Measurements from ENCODE around the gene TMEM147.

TMEM147 gene

DNA sequence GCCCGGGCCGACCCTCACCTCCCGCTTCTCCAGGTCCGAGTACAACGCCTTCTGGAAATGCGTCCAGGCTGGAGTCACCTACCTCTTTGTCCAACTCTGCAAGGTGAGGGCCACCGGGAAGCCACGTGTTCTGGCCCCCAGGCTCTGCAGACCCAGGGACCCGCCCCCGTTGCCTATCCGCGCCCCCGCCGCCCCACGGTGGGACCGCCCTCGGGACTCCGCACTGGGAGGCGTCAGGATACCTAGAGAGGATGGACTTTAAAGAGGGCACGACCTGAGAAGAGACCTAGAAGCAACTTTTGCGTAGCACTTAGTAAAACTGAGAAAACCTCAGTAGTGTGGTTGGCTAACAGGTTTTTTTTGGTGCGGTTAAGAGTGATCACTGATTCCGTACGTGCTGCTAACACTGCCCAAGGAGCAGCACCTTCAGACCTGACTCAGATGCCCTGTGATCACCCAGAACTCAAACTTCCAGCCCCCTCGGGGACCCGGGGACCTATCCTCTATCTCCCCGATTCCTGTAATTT, 492 bp downstream of the TMEM147 start:
- peak overlapping the region; percentile 70 to 87 (median 83) for H3K4me3 ChIP-seq (ENCODE audit: low read depth in 1 of 5, low read length in 5 of 5)
- peak overlapping the region; percentile 38 to 96 (median 87) for H3K9ac ChIP-seq (ENCODE audit: low read length in 5 of 5)
- H3K9me3 ChIP-seq (ENCODE audit: control insufficient read depth in 5 of 5, low read length in 5 of 5) = no peaks in the 10 kb centered on the region
- peak overlapping the region; percentile 69 for H3K27ac ChIP-seq (ENCODE audit: low read depth, low read length)
- H3K4me1 ChIP-seq (ENCODE audit: control insufficient read depth in 5 of 5, insufficient read depth in 5 of 5, low read length in 5 of 5) = peaks cover 6 to 28% (median 24%) of the 10 kb centered on the region in 5 donors
- no peaks in the 10 kb centered on the region for H3K27me3 ChIP-seq (ENCODE audit: control insufficient read depth in 5 of 5, insufficient read depth in 4 of 5, low read length in 5 of 5)
- H3K36me3 ChIP-seq (ENCODE audit: control insufficient read depth in 5 of 5, insufficient read depth in 5 of 5, low read length in 5 of 5) = peaks cover 0 to 9% (median 5%) of the 10 kb centered on the region in 5 donors

DNA sequence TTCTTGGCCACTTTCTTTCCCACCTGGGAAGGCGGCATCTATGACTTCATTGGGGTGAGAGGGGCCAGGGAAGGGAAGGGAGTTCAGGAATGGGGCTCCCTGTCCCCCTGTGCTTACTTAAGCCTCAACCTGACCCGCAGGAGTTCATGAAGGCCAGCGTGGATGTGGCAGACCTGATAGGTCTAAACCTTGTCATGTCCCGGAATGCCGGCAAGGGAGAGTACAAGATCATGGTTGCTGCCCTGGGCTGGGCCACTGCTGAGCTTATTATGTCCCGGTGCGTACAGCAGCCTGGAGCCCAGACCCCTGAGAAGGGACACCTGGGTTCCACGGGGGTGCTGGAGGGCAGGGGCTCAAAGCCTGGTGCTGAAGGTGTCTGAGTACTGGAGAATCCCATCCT, 1.1 kb downstream of the TMEM147 start:
- peak overlapping the region; percentile 70 to 87 (median 83) for H3K4me3 ChIP-seq (ENCODE audit: low read depth in 1 of 5, low read length in 5 of 5)
- H3K36me3 ChIP-seq (ENCODE audit: control insufficient read depth in 5 of 5, insufficient read depth in 5 of 5, low read length in 5 of 5) = peaks cover 0 to 9% (median 5%) of the 10 kb centered on the region in 5 donors
- peak overlapping the region in 4 of 5 donors; percentile 86 to 96 (median 90) for H3K9ac ChIP-seq (ENCODE audit: low read length in 5 of 5)
- no peaks in the 10 kb centered on the region for H3K27me3 ChIP-seq (ENCODE audit: control insufficient read depth in 5 of 5, insufficient read depth in 4 of 5, low read length in 5 of 5)
- H3K4me1 ChIP-seq (ENCODE audit: control insufficient read depth in 5 of 5, insufficient read depth in 5 of 5, low read length in 5 of 5) = peaks cover 6 to 28% (median 24%) of the 10 kb centered on the region in 5 donors
- H3K27ac ChIP-seq (ENCODE audit: low read depth, low read length) = no peak overlapping the region
- H3K9me3 ChIP-seq (ENCODE audit: control insufficient read depth in 5 of 5, low read length in 5 of 5) = no peaks in the 10 kb centered on the region

GRCh38 chr19:35549174-35549788, 3.9 kb downstream of the TMEM147 start:
- Histone ChIP-seq H3K9me3 (ENCODE audit: control insufficient read depth in 5 of 5, low read length in 5 of 5) (no peaks in the 10 kb centered on the region), H3K4me1 (ENCODE audit: control insufficient read depth in 5 of 5, insufficient read depth in 5 of 5, low read length in 5 of 5) (peaks cover 6 to 24% (median 23%) of the 10 kb centered on the region in 5 donors), H3K4me3 (ENCODE audit: low read depth in 1 of 5, low read length in 5 of 5) (no peak overlapping the region), H3K9ac (ENCODE audit: low read length in 5 of 5) (peak overlapping the region in 1 of 5 donors; percentile 0), H3K27ac (ENCODE audit: low read depth, low read length) (no peak overlapping the region), H3K36me3 (ENCODE audit: control insufficient read depth in 5 of 5, insufficient read depth in 5 of 5, low read length in 5 of 5) (peaks cover 0 to 7% (median 5%) of the 10 kb centered on the region in 5 donors), H3K27me3 (ENCODE audit: control insufficient read depth in 5 of 5, insufficient read depth in 4 of 5, low read length in 5 of 5) (peaks cover 0 to 6% (median 0%) of the 10 kb centered on the region in 5 donors)

DNA sequence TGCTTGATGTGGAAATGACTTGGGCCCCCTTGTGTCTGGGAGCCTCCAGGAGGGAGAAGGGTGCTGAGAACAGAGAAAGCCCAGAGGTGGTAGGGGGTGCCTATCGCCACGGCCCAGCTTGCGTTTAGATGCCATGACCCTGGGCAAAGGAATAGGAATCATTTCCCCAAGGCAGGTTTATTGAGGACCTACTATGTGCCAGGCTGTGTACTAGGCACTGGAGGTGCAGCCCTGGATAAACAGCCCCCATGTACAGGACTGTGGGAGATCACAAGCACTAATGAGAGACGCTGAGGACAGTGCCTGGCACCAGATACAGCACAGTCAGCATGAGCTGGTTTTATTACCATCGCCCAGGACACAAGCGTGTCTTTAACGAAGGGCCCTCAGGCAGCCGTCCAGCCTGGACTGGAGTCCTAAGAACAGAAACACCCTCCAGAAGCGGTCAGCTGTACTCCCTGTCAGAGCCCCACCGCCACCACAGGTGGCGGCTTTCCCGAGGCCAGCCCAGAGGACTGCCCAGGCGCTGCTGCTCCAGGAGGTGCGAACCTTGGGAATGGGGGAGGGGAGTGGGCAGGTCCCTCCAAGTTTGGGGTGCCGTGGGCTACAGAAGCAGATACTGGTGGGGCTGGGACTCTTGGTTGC, 4.6 kb downstream of the TMEM147 start:
- Histone ChIP-seq H3K27me3 (ENCODE audit: control insufficient read depth in 5 of 5, insufficient read depth in 4 of 5, low read length in 5 of 5) (peaks cover 0 to 8% (median 1%) of the 10 kb centered on the region in 5 donors), H3K36me3 (ENCODE audit: control insufficient read depth in 5 of 5, insufficient read depth in 5 of 5, low read length in 5 of 5) (peaks cover 0 to 7% (median 5%) of the 10 kb centered on the region in 5 donors), H3K4me3 (ENCODE audit: low read depth in 1 of 5, low read length in 5 of 5) (no peak overlapping the region), H3K27ac (ENCODE audit: low read depth, low read length) (no peak overlapping the region), H3K4me1 (ENCODE audit: control insufficient read depth in 5 of 5, insufficient read depth in 5 of 5, low read length in 5 of 5) (peaks cover 6 to 17% (median 15%) of the 10 kb centered on the region in 5 donors), H3K9ac (ENCODE audit: low read length in 5 of 5) (peak overlapping the region in 1 of 5 donors; percentile 0), H3K9me3 (ENCODE audit: control insufficient read depth in 5 of 5, low read length in 5 of 5) (no peaks in the 10 kb centered on the region)

GRCh38 chr19:35551091-35551810, 5.8 kb downstream of the TMEM147 start:
- Histone ChIP-seq H3K9ac (ENCODE audit: low read length in 5 of 5) (no peak overlapping the region), H3K4me1 (ENCODE audit: control insufficient read depth in 5 of 5, insufficient read depth in 5 of 5, low read length in 5 of 5) (peaks cover 3 to 8% (median 7%) of the 10 kb centered on the region in 5 donors), H3K27me3 (ENCODE audit: control insufficient read depth in 5 of 5, insufficient read depth in 4 of 5, low read length in 5 of 5) (peaks cover 0 to 15% (median 5%) of the 10 kb centered on the region in 5 donors), H3K36me3 (ENCODE audit: control insufficient read depth in 5 of 5, insufficient read depth in 5 of 5, low read length in 5 of 5) (peaks cover 0 to 7% (median 5%) of the 10 kb centered on the region in 5 donors), H3K4me3 (ENCODE audit: low read depth in 1 of 5, low read length in 5 of 5) (no peak overlapping the region), H3K9me3 (ENCODE audit: control insufficient read depth in 5 of 5, low read length in 5 of 5) (no peaks in the 10 kb centered on the region), H3K27ac (ENCODE audit: low read depth, low read length) (no peak overlapping the region)

- peaks cover 0 to 5% (median 0%) of the 10 kb centered on the region in 5 donors for H3K36me3 ChIP-seq (ENCODE audit: control insufficient read depth in 5 of 5, insufficient read depth in 5 of 5, low read length in 5 of 5)
- no peak overlapping the region for H3K27ac ChIP-seq (ENCODE audit: low read depth, low read length)
- H3K4me3 ChIP-seq (ENCODE audit: low read depth in 1 of 5, low read length in 5 of 5) = no peak overlapping the region
- H3K27me3 ChIP-seq (ENCODE audit: control insufficient read depth in 5 of 5, insufficient read depth in 4 of 5, low read length in 5 of 5) = peaks cover 6 to 23% (median 17%) of the 10 kb centered on the region in 5 donors
- H3K4me1 ChIP-seq (ENCODE audit: control insufficient read depth in 5 of 5, insufficient read depth in 5 of 5, low read length in 5 of 5) = peaks cover 0 to 4% (median under 1%) of the 10 kb centered on the region in 5 donors
- no peaks in the 10 kb centered on the region for H3K9me3 ChIP-seq (ENCODE audit: control insufficient read depth in 5 of 5, low read length in 5 of 5)
- H3K9ac ChIP-seq (ENCODE audit: low read length in 5 of 5) = no peak overlapping the region
Observed at GRCh38 chr19:35552534-35553384, 7.3 kb downstream of the TMEM147 start.

DNA sequence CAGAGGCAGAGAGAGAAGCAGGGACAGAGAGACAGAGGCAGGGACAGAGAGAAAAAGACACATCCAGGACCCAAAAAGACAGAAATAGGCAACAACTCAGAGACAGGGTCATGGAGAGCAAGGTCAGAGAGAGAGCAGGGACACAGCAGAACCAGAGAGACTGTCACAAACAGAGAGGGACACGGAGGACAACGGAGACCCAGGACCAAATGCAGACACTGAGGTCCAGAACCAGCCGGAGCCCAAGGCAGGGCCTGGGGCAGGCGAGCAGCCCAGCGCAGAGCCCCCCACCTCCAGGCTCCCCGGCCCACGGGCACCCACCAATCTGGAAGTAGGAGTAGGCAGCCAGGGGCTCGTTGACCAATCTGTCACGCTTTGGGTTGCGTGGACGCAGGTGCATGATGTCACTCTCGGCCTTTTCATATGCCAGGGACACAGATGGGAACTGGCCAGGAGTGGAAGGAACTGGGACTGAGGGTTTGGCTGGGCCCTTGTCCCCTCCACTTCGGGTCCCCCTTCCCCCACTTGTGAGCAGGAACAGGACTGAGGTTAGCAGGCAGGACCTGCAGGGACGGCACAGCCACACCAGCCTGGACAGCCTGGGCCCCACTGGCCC, 8.1 kb downstream of the TMEM147 start:
- Histone ChIP-seq H3K9me3 (ENCODE audit: control insufficient read depth in 5 of 5, low read length in 5 of 5) (no peaks in the 10 kb centered on the region), H3K4me1 (ENCODE audit: control insufficient read depth in 5 of 5, insufficient read depth in 5 of 5, low read length in 5 of 5) (peaks cover 0 to 11% (median 7%) of the 10 kb centered on the region in 5 donors), H3K4me3 (ENCODE audit: low read depth in 1 of 5, low read length in 5 of 5) (no peak overlapping the region), H3K27me3 (ENCODE audit: control insufficient read depth in 5 of 5, insufficient read depth in 4 of 5, low read length in 5 of 5) (peaks cover 11 to 30% (median 22%) of the 10 kb centered on the region in 5 donors), H3K9ac (ENCODE audit: low read length in 5 of 5) (no peak overlapping the region), H3K27ac (ENCODE audit: low read depth, low read length) (no peak overlapping the region), H3K36me3 (ENCODE audit: control insufficient read depth in 5 of 5, insufficient read depth in 5 of 5, low read length in 5 of 5) (peaks cover 0 to 5% (median 0%) of the 10 kb centered on the region in 5 donors)

- Histone ChIP-seq H3K4me3 (ENCODE audit: low read depth in 1 of 5, low read length in 5 of 5) (no peak overlapping the region), H3K9ac (ENCODE audit: low read length in 5 of 5) (no peak overlapping the region), H3K4me1 (ENCODE audit: control insufficient read depth in 5 of 5, insufficient read depth in 5 of 5, low read length in 5 of 5) (peaks cover 0 to 11% (median 8%) of the 10 kb centered on the region in 5 donors), H3K27me3 (ENCODE audit: control insufficient read depth in 5 of 5, insufficient read depth in 4 of 5, low read length in 5 of 5) (peaks cover 17 to 36% (median 28%) of the 10 kb centered on the region in 5 donors), H3K27ac (ENCODE audit: low read depth, low read length) (no peak overlapping the region), H3K9me3 (ENCODE audit: control insufficient read depth in 5 of 5, low read length in 5 of 5) (no peaks in the 10 kb centered on the region), H3K36me3 (ENCODE audit: control insufficient read depth in 5 of 5, insufficient read depth in 5 of 5, low read length in 5 of 5) (peaks cover 0 to 5% (median 0%) of the 10 kb centered on the region in 5 donors)
Observed at GRCh38 chr19:35554076-35554475, 8.7 kb downstream of the TMEM147 start.

Measured in subcutaneous abdominal adipose tissue (tissue), 5 donors.